22Rv1 (cell line): ENCODE data around the gene DCTN3.

ENCODE experiments used
- H3K27ac ChIP-seq: fragments of 450-650 bp; 2 replicates; pipeline ENCODE4 v1.5.1; 2017
- ZFX ChIP-seq: fragments of 450-650 bp; IDR thresholded peaks from 2 replicates; pipeline ENCODE4 v1.6.1; 2017; ENCODE audit warnings: antibody characterized with exemption, borderline replicate concordance
- TF ChIP-seq, protein P1 (sequence below): fragments of 450-650 bp; IDR thresholded peaks from 2 replicates; pipeline ENCODE4 v1.5.1; 2017; ENCODE audit warnings: mild to moderate bottlenecking

The DCTN3 gene

DNA sequence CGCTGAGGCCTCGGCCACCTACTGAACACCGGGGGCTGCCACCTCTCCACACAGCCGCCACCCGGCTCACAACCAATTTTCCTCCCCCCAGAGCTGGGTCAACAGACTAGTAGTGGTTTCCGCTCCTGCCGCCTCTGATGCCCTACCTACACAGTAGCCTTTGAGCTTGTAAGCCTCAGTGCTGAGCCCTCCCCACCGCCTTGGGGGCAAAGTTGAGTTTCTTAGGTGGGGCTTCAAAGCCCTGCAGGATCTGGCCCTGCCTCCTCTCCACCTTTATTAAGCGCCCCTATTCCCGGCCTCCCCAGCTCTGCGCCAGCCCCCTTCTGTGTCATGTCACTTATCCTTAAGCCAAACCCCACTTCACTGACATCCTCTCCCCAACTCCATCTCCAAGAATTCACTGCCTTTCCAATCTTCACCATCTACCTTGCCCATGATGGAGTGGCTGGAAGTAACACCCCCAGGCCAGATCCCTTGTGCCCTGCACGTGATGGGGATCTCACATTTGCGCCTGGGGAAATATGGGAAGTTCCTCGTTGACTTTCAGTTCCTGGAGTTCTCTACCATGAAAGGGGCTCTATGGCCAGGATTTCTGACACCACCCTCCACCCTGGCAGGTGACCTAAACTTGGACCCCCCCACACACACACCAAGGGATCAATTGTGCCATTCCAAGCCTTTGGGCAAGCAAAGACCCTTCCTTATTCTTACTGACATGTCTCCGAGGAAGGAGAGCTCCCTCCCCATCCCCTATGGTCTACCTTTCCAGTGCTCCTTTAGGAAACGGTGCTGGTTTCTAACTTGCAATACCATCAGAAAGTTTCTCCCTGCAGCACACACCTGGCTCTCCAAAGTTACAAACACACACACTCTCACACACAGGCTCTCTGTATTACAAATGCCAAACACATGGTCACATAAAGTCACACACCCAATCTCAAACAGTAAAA is 28.1 kb downstream of the DCTN3 start:
- no peak for TF ChIP-seq ZFX
- TF ChIP-seq, protein P1, sequence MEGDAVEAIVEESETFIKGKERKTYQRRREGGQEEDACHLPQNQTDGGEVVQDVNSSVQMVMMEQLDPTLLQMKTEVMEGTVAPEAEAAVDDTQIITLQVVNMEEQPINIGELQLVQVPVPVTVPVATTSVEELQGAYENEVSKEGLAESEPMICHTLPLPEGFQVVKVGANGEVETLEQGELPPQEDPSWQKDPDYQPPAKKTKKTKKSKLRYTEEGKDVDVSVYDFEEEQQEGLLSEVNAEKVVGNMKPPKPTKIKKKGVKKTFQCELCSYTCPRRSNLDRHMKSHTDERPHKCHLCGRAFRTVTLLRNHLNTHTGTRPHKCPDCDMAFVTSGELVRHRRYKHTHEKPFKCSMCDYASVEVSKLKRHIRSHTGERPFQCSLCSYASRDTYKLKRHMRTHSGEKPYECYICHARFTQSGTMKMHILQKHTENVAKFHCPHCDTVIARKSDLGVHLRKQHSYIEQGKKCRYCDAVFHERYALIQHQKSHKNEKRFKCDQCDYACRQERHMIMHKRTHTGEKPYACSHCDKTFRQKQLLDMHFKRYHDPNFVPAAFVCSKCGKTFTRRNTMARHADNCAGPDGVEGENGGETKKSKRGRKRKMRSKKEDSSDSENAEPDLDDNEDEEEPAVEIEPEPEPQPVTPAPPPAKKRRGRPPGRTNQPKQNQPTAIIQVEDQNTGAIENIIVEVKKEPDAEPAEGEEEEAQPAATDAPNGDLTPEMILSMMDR: peak; percentile 77
- peak overlapping the region; percentile 65 for H3K27ac ChIP-seq

DNA sequence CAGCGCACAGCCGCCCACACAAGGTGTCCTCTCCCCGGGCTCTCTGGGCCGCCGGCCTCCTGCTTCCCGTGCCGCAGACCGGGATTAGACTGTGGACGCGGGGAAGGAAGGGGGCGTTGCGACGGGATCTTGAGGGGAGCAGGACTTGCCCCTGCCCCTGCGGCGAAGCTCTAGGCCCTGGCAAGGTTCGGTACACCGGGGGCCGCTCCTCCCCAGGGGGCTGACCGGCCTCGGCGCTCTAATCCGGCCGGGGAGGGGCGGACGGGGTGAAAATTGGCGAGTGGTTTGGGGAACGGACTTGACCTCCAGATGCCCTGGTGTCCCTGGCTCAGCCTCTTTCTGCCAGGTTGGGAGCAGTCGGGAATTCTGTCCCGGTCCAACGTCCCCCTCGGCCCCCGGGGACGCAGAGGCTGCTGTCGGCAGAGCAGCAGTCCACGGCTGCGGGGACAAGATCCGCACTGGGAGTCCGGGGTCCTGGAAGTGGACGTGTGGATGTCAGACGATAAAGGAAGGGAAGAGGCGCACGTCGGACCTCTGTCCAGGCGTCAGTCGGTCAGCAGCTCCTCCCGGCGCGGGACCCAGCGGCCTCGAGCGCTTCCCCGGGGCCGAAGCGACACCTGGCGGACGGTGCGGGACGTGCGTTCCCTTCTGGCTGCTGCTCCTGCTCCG is 28.9 kb downstream of the DCTN3 start:
- 0 out of 2 replicates have a peak overlapping the region, but pooled peaks have one; percentile 67 for H3K27ac ChIP-seq
- TF ChIP-seq ZFX: no peak
- TF ChIP-seq, protein P1: peak; percentile 99

DNA sequence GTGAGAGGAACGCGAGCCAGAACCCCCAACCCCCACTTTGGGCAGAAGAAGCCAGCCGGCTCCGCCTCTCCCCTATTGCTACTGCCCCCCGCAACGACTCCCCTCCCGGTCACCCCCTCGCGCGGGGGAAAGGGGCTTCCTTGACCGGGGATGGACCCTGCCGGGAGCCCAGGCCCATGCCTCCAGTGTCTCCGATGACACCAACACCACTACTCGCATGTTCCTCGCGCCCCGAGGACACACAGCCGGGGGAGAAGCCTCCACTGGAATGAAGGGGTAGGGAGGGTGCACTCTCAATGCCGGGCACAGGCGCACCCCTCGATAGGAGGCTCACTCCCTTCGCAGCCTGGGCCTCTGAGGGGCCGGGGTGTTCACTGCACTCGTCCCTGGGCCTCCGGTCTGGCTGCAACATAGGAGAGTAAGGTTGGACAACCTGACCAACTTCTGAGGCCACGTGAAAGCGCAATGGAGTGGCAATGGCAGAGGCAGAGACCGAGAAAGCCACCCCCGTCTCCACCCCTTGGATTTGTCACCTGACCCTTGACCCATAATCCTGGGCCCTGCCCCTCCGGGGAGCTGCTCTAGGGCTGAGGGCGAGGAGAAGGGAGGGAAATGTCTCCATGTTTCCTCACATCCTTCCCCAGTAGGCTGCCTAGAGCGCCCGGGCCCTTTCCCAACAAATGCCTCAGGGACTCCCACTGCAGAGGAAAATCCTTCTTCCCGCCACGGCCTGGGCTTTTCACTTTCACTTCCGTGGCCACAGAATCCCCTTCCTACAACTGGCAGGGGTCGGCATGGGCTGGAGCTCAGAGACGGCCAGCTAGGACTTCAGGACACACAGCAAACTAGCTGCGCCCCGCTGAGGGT is 29.7 kb downstream of the DCTN3 start:
- TF ChIP-seq, protein P1: no peak
- no peak for TF ChIP-seq ZFX
- peak overlapping the region; percentile 67 for H3K27ac ChIP-seq

DNA sequence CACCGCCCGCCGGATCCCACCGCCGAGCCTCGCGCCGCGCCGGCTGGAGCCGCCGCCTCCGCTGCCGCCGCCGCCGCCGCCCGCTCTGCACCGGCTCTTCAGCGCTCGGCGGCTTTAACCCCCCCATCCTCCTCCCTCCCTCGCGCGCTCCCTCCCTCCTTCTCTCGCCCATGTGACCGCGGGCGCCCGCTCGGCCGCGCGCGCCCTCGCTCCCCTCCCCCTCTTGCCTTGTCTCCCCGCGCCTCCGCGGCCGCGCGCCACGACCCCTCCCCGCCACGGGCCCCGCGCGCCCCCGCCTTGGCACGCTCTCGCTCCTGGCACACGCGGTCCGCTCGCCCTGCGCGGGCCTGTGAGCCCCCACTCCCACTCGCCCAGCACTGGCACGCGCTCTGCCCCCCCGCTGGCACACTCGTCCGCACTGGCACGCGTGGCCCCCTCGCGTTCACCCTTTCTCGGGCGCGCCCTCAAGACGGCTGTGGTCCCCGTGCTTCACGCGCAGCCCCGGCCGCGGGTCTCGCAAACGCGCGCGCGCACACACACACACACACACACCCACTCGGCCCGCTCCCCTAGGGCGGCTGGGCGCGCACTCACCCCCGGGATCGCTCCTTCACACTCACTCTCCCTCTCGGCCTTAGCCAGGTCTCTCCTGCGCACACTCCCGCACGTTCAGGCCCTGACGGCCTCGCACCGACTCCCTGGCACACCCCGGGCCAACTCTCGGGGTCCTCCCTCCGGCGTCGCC is 30.5 kb downstream of the DCTN3 start, which contains the start of gene CNTFR:
CNTFR (minus strand) TSS at position 89 of the 745 bp plus-strand sequence. CDS start 20,743 bp downstream, outside the sequence.
- TF ChIP-seq, protein P1: no peak
- TF ChIP-seq ZFX: no peak
- peak within 1 kb of the TSS; percentile 67 for H3K27ac ChIP-seq

DNA sequence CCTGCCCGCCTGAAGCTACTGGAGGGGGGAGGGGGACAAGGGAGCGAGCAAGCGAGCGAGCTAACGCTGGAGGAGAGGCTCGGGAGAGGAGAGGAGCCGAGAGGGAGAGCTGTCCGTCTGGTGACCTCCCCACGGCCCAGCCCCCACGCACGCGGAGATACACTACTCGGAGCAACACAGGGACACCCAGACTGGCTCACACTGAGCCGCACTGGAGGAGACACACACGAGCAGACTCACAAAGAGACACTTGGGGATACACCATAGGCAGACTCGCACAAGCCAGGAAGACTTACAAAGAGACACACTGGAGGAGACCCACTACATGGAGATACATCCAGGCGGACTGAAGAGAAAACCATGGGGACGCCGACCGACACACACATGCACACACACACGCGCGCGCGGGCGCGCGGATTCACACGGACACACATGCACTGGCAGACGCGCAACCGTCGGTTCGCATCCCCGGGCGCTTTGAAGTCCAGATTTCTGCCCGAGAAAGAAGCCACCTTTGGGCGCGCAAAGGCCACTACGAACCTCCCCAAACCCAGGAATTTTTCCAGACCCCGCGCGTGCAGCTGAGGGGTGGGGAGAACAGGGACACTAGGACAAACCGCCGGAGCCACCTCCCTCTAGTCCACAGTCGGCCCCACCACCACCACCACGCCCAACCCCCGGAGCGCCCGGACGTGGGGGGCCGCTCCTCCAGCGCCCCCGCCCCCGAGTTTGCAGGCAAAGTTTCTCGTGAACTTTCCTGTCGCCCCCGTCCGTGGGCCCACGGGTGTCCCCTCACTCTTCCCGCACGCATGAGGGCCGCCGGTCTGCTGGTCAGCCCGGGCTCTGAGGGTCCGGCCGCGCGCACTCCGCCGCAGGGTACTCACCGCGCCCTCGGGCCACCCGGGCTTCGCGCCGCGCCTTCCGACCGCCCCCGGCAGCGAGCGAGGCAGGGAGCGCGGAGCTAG is 31.3 kb downstream of the DCTN3 start:
- H3K27ac ChIP-seq: peak overlapping the region; percentile 67
- TF ChIP-seq, protein P1: no peak
- no peak for TF ChIP-seq ZFX

DNA sequence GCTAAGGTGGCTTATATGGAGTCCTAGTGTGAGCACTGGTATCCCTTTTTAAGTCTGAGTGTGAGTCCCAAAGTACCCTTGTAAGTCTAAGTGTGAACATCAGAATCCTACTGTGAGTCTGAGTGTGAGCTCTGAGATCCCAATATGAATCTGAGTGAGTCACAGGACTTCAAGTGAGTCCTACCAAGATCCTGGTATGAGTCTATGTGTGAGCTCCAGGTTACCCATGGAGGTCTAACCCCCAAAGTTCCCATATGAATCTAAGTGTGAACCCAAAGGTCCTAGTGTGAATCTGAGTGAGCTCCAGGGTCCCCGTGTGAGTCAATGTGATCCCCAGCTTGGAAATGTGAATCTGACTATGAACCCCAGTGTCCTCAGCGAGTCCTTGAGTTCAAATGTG is 33.0 kb downstream of the DCTN3 start:
- H3K27ac ChIP-seq: no peak overlapping the region
- no peak for TF ChIP-seq ZFX
- TF ChIP-seq, protein P1: no peak
